Activated CD4-positive, alpha-beta memory T cell treated with anti-CD3 and anti-CD28 coated beads, Interleukin-2, amount 10 ng/mL, durations not matched to agents 7 days and 5 days (primary cell): ENCODE data around the gene PKN1. TPM values are rescaled to one million over a fixed set of nuclear protein-coding genes. Genes with fewer than 3 reads are reported as not detected.

Experiments used
- CTCF ChIA-PET: fragments of 350-600 bp; sonication (Branson Sonifier 250); formaldehyde crosslinking; loops from one replicate; lab custom pipeline; 2021; ENCODE audit warnings: antibody characterized with exemption, inconsistent platforms; lab: Charles Lee
- POLR2A ChIA-PET: fragments of 350-600 bp; sonication (Branson Sonifier 250); formaldehyde crosslinking; loops from one replicate; lab custom pipeline; 2021; ENCODE audit warnings: antibody characterized with exemption; lab: Charles Lee
- DNase-seq: peaks from one replicate; pipeline ENCODE4 v3.0.0-alpha.2; 2020
- H3K27ac Mint-ChIP-seq: one replicate; pipeline ENCODE4 v1.8.0; 2021; ENCODE audit warnings: mild to moderate bottlenecking, mixed read lengths
- H3K27me3 Mint-ChIP-seq: one replicate; pipeline ENCODE4 v1.8.0; 2021; ENCODE audit warnings: mixed read lengths
- H3K36me3 Mint-ChIP-seq: one replicate; pipeline ENCODE4 v1.8.0; 2021; ENCODE audit warnings: low read depth, mixed read lengths
- H3K4me1 Mint-ChIP-seq: one replicate; pipeline ENCODE4 v1.8.0; 2021; ENCODE audit warnings: mixed read lengths
- H3K4me3 Mint-ChIP-seq: one replicate; pipeline ENCODE4 v1.8.0; 2021; ENCODE audit warnings: mild to moderate bottlenecking, mixed read lengths
- H3K9me3 Mint-ChIP-seq: one replicate; pipeline ENCODE4 v1.8.0; 2021; ENCODE audit warnings: mixed read lengths
- total RNA-seq, 2 experiments: library from RNA; stranded (reverse); gene quantifications; one replicate each; pipeline ENCODE4 v1.2.3, GENCODE V29; 2021

The PKN1 gene
- total RNA-seq, 2 experiments from 2014 or later: 219 to 232 TPM

GRCh38 chr19:14487370-14488125 is 54.4 kb downstream of the PKN1 start:
- POLR2A ChIA-PET: interaction anchor here (0.9 to 1.7 kb wide), 2 partner anchors 31 to 78 kb away, joined by 3 to 5 read pairs; partner anchors contain the start of gene DNAJB1
- Mint-ChIP-seq H3K4me1 (peaks cover 4% of the 10 kb centered on the region), H3K36me3 (peaks cover 17% of the 10 kb centered on the region), H3K9me3 (no peaks in the 10 kb centered on the region), H3K27ac (no peak overlapping the region), H3K4me3 (no peak overlapping the region), H3K27me3 (no peaks in the 10 kb centered on the region)
- no peak for DNase-seq
- CTCF ChIA-PET: interaction anchor here (0.6 to 4.3 kb wide), 6 partner anchors 9 to 165 kb away, joined by 3 to 26 read pairs (median 4); partner anchors contain the start of gene DNAJB1

- ChIA-PET POLR2A (interaction anchor here (1.2 kb wide), 1 partner anchor 26 kb away, joined by 3 read pairs; the partner anchor contains the start of gene DNAJB1), CTCF (interaction anchor here (0.6 to 1.1 kb wide), 3 partner anchors 9 to 159 kb away, joined by 3 to 7 read pairs (median 3); no protein-coding TSS in a partner anchor)
Measured at GRCh38 chr19:14492756-14493337, 59.7 kb downstream of the PKN1 start.

GRCh38 chr19:14494411-14494810 is 61.3 kb downstream of the PKN1 start:
- CTCF ChIA-PET: interaction anchor here (1.4 kb wide), 1 partner anchor 62 kb away, joined by 3 read pairs; the partner anchor contains the start of gene PKN1
- Mint-ChIP-seq H3K4me3 (peak overlapping the region; percentile 82), H3K27ac (no peak overlapping the region), H3K27me3 (peaks cover 3% of the 10 kb centered on the region), H3K36me3 (peaks cover 18% of the 10 kb centered on the region), H3K9me3 (no peaks in the 10 kb centered on the region), H3K4me1 (peaks cover 25% of the 10 kb centered on the region)
- POLR2A ChIA-PET: interaction anchor here (1.3 to 16.0 kb wide), 4 partner anchors 13 to 75 kb away, joined by 4 to 316 read pairs (median 9); partner anchors contain the start of genes DDX39A and DNAJB1
- no peak for DNase-seq

More at GRCh38 chr19:14492756-14493337, 59.7 kb downstream of the PKN1 start:
- no peak for DNase-seq
- Mint-ChIP-seq H3K36me3 (peaks cover 22% of the 10 kb centered on the region), H3K27me3 (peaks cover 3% of the 10 kb centered on the region), H3K4me1 (peaks cover 25% of the 10 kb centered on the region), H3K4me3 (no peak overlapping the region), H3K9me3 (no peaks in the 10 kb centered on the region), H3K27ac (no peak overlapping the region)

- POLR2A ChIA-PET: interaction anchor here (1.2 to 16.0 kb wide), 8 partner anchors 11 to 358 kb away, joined by 3 to 316 read pairs (median 4); partner anchors contain the start of genes ASF1B, DDX39A, DNAJB1 and PKN1
- peak overlapping the region; percentile 82 for H3K4me3 Mint-ChIP-seq
- H3K9me3 Mint-ChIP-seq: no peaks in the 10 kb centered on the region
- H3K27ac Mint-ChIP-seq: peak overlapping the region; percentile 74
- H3K36me3 Mint-ChIP-seq: peaks cover 13% of the 10 kb centered on the region
- CTCF ChIA-PET: interaction anchor here (0.7 to 4.5 kb wide), 6 partner anchors 9 to 62 kb away, joined by 3 to 35 read pairs (median 4); partner anchors contain the start of gene PKN1
- peaks cover 25% of the 10 kb centered on the region for H3K4me1 Mint-ChIP-seq
- no peak for DNase-seq
- peaks cover 3% of the 10 kb centered on the region for H3K27me3 Mint-ChIP-seq
Measured at GRCh38 chr19:14494910-14495671, 62.0 kb downstream of the PKN1 start.

GRCh38 chr19:14495672-14496028 is 62.5 kb downstream of the PKN1 start:
- no peak for DNase-seq
- Mint-ChIP-seq H3K4me3 (peak overlapping the region; percentile 82), H3K36me3 (peaks cover 13% of the 10 kb centered on the region), H3K27ac (peak overlapping the region; percentile 74), H3K4me1 (peaks cover 25% of the 10 kb centered on the region), H3K27me3 (peaks cover 3% of the 10 kb centered on the region), H3K9me3 (no peaks in the 10 kb centered on the region)
- POLR2A ChIA-PET: interaction anchor here (1.2 to 16.0 kb wide), 8 partner anchors 10 to 359 kb away, joined by 3 to 316 read pairs (median 4); partner anchors contain the start of genes ASF1B, DDX39A, DNAJB1 and PKN1
- CTCF ChIA-PET: interaction anchor here (0.7 to 4.5 kb wide), 6 partner anchors 9 to 63 kb away, joined by 3 to 35 read pairs (median 4); partner anchors contain the start of gene PKN1

DNA sequence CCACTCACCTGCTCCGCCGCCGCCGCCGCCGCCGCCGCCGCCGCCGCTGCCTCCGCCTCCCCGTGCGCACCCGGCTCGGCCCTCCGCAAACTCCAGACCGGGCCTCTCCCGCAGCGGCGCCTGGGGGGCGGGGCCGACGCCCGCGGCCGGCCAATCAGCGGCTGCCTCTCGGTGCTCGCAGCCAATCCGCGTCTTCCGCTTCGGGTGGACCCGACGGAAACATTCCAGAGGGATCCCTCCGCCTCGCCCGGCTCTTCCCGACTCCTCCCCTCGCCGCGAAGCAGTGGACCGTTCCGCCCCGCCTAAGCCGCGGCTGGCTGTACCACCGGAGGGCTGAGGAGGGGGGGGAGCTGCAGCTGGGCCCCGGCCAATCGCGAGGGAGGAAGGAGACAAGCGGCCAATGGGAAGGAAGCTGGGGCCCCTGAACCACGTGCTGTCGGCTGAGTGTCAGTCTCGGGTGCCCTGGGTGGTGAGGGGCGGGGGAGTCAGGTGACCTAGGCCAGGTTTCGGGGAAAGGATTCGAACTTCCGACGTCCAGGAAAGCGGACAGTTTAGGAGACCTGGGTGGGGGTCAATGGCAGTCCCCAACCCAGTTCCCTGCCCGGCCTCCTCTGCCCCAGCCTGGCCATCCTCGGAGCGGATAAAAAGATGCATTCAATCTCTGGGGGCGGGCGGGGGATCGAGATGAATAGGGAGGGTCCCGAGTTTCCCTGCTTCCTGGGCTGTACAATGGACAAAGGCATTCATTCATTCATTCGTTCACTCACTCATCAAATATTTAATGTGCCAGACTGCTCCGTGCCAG is 63.1 kb downstream of the PKN1 start, which contains the start of gene GIPC1:
GIPC1 (minus strand) TSS at position 99 of the 805 bp plus-strand sequence. CDS start 13,151 bp downstream, outside the sequence.
- H3K9me3 Mint-ChIP-seq: no peaks in the 10 kb centered on the region
- peaks cover 25% of the 10 kb centered on the region for H3K4me1 Mint-ChIP-seq
- H3K4me3 Mint-ChIP-seq: peak within 1 kb of the TSS; percentile 82
- DNase-seq: peak; percentile 84
- H3K27me3 Mint-ChIP-seq: peaks cover 3% of the 10 kb centered on the region
- ChIA-PET POLR2A (interaction anchor here (0.7 to 16.0 kb wide), 9 partner anchors 9 to 360 kb away, joined by 3 to 316 read pairs (median 4); partner anchors contain the start of genes ASF1B, DDX39A, DNAJB1 and PKN1), CTCF (interaction anchor here (0.7 to 4.5 kb wide), 7 partner anchors 9 to 359 kb away, joined by 3 to 35 read pairs (median 4); partner anchors contain the start of genes ASF1B and PKN1)
- H3K27ac Mint-ChIP-seq: peak within 1 kb of the TSS; percentile 74
- peaks cover 13% of the 10 kb centered on the region for H3K36me3 Mint-ChIP-seq

- peaks cover 3% of the 10 kb centered on the region for H3K27me3 Mint-ChIP-seq
- CTCF ChIA-PET: interaction anchor here (1.2 to 4.5 kb wide), 4 partner anchors 9 to 360 kb away, joined by 3 to 35 read pairs (median 7); partner anchors contain the start of gene ASF1B
- H3K4me3 Mint-ChIP-seq: peak overlapping the region; percentile 67
- no peaks in the 10 kb centered on the region for H3K9me3 Mint-ChIP-seq
- POLR2A ChIA-PET: interaction anchor here (0.7 to 16.0 kb wide), 5 partner anchors 9 to 64 kb away, joined by 3 to 316 read pairs (median 5); partner anchors contain the start of genes DNAJB1 and PKN1
- no peak overlapping the region for H3K27ac Mint-ChIP-seq
- DNase-seq: no peak
- peaks cover 9% of the 10 kb centered on the region for H3K36me3 Mint-ChIP-seq
- H3K4me1 Mint-ChIP-seq: peaks cover 25% of the 10 kb centered on the region
Measured at GRCh38 chr19:14496834-14497227, 63.7 kb downstream of the PKN1 start.

DNA sequence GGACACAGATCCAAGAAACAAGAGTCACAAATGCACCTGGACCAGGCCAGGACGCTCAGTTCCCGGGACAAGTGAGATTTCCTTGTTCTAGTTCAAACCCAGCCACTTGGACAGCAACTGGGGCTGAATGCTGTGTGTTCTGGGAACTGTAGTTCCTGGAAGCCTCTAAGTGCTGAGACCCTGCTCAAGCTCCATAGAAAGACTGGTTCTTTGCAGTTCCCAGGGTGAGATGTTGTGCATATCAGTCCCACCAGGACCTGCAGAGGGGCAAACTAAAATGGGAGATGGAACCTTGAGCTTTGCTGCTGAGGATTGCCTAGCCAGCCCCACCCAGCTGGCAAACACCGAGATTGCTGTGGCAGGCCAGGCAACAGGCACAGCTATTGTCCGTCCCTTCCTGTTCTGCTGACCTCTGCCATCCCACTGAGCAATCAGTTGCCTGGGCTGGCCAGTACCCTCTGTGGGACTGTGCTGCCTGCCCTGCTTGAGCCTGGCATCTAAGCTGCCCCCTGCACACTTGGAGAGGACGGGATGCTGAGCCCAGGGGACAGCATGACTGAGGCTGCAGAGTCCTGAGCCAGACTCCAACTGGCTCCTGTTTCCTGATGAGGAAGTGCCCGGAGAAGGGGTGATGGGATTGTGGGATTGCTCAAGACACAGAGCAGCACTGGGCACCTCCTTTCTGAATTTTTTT is 64.3 kb downstream of the PKN1 start:
- no peak for DNase-seq
- Mint-ChIP-seq H3K4me1 (peaks cover 25% of the 10 kb centered on the region), H3K9me3 (no peaks in the 10 kb centered on the region), H3K36me3 (peaks cover 9% of the 10 kb centered on the region), H3K27me3 (peaks cover 3% of the 10 kb centered on the region), H3K27ac (no peak overlapping the region), H3K4me3 (peak overlapping the region; percentile 67)
- ChIA-PET CTCF (interaction anchor here (0.6 to 4.5 kb wide), 4 partner anchors 8 to 361 kb away, joined by 3 to 35 read pairs (median 6); partner anchors contain the start of gene ASF1B), POLR2A (interaction anchor here (1.9 to 16.0 kb wide), 3 partner anchors 9 to 23 kb away, joined by 10 to 316 read pairs (median 14); partner anchors contain the start of gene DNAJB1)

DNA sequence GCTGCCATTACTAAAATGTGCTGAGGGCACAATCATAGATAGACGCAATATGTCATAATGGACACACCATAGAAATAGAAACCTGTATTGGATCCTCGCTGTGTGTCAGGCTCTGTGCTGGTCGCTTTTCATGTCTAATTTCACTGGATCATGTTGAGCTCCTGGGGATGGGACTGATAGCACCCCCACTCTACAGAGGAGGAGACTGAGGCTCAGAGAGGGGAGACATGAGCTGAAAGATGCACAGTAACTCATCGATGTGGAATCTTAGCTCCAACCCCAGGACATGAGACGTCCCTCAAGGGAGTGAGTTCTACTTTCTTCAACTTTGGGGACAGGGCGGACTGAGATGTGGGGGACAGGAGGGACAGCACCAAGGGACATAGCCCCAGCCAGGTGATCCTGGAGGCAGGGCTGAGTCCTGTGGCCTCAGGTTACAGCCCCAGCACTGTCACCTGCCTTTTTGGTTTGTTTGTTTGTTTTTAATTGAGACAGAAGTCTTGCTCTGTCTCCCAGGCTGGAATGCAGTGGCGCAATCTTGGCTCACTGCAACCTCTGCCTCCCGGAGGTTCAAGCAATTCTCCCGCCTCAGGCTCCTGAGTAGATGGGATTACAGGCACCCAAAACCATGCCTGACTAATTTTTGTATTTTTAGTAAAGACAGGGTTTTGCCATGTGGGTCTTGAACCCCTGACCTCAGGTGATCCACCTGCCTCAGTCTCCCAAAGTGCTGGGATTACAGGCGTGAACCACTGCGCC is 69.4 kb downstream of the PKN1 start:
- no peak for DNase-seq
- Mint-ChIP-seq H3K4me3 (no peak overlapping the region), H3K36me3 (no peaks in the 10 kb centered on the region), H3K27me3 (peaks cover 2% of the 10 kb centered on the region), H3K4me1 (peaks cover 26% of the 10 kb centered on the region), H3K9me3 (no peaks in the 10 kb centered on the region), H3K27ac (no peak overlapping the region)
- POLR2A ChIA-PET: interaction anchor here (16.0 kb wide), 1 partner anchor 17 kb away, joined by 316 read pairs; the partner anchor contains the start of gene DNAJB1
- CTCF ChIA-PET: interaction anchor here (0.9 to 1.6 kb wide), 3 partner anchors 24 to 54 kb away, joined by 3 to 4 read pairs (median 3); partner anchors contain the start of gene PTGER1

- peaks cover 31% of the 10 kb centered on the region for H3K4me1 Mint-ChIP-seq
- no peak overlapping the region for H3K27ac Mint-ChIP-seq
- no peaks in the 10 kb centered on the region for H3K9me3 Mint-ChIP-seq
- ChIA-PET CTCF (interaction anchor here (0.7 to 4.7 kb wide), 10 partner anchors 14 to 444 kb away, joined by 3 to 39 read pairs (median 4); partner anchors contain the start of genes ASF1B and DNAJB1), POLR2A (interaction anchor here (1.1 to 16.0 kb wide), 3 partner anchors 17 to 122 kb away, joined by 3 to 316 read pairs (median 3); partner anchors contain the start of genes ADGRE5 and DNAJB1)
- no peak overlapping the region for H3K4me3 Mint-ChIP-seq
- H3K27me3 Mint-ChIP-seq: peaks cover 2% of the 10 kb centered on the region
- no peaks in the 10 kb centered on the region for H3K36me3 Mint-ChIP-seq
- no peak for DNase-seq
Measured at GRCh38 chr19:14503285-14503684, 70.2 kb downstream of the PKN1 start.
